ENCODE measurements around the gene PRKG1.
"Not testable (repeated sequence)": the region's sequence is repeated elsewhere in the genome, so short reads cannot be mapped to it uniquely, and the experiment has no call there.

The PRKG1 gene

GRCh38 chr10:51985336-51985735 lies 911.0 kb downstream of the PRKG1 start:
- no peak for DNase-seq

DNA sequence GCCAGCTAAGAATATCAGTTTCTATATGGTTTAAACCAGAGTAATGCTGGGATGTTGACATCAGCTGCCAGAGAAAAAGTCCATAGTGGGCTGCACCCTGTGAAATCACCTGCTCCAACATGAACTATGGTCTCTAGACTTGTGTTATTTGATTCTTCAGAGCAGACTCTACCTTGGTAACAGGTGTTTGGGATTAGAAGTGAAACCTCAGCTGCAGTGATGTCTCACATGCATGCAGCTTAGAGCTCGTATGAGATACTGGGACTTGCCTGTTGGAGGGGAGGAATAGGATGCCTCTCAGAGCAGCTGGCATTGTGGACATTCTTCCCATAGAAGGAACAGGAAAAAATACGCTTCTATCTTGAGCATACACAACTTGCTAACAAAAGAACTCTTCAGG lies 912.2 kb downstream of the PRKG1 start:
- no peak for DNase-seq

DNA sequence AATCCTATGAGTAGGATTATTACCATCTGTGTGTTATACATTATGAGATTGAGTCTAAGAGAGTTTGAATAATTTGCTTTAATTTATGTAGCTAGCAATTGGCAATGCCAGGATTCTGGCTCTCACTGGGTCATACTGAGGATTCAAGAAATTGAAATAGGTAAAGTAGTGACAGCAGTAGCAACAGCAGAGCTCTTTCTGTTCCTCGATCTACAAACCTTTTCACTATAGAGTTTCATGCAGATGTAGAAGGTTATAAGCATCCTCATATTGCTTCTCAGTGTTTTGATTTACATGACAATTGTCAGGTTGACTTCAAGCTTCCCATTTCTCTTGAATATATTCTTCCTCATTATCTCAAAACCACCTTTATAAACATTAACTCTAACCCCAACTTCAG lies 919.2 kb downstream of the PRKG1 start:
- DNase-seq: no peak

GRCh38 chr10:51999096-51999495 lies 924.8 kb downstream of the PRKG1 start:
- no peak for DNase-seq

- DNase-seq: peak; percentile 49
These were observed 930.2 kb downstream of the PRKG1 start for GRCh38 chr10:52004342-52004949.

DNA sequence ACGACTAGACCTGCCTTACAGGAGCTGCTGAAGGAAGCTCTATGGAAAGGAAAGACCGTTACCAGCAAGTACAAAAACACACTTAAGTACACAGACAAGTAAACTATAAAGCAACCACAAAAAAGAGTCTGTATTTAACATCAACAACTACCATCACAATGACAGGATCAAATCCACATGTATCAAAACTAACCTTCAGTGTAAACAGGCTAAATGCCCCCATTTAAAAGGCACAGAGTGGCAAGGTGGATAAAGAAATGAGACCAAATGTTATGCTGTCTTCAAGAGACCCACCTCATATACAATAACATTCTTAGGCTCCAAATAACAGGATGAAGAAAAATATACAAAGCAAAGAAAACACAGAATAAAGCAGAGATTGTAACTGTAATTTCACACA lies 932.8 kb downstream of the PRKG1 start:
- DNase-seq: no peak

GRCh38 chr10:52011118-52011517 lies 936.8 kb downstream of the PRKG1 start:
- DNase-seq: no peak

- DNase-seq: no peak
These were observed 944.8 kb downstream of the PRKG1 start for GRCh38 chr10:52019077-52019555.

DNA sequence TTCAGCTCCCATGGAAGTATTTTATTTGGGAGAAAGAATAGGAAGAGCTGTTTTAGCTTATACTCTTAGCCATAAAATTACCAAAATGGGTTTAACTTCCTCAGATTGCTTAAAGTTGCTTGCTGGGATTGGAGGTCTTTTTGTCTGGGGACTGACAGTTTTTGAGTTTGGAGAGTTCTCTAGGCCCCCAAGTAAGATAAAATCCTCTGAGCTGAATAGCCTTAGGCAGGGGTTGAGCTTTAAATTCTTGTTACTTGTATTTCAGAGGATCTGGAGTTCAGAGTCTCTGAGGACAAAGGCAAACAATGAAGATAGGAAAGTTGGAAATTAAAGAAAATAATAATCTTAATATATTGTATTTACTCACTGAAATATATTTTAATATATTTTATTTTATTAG lies 945.4 kb downstream of the PRKG1 start:
- no peak for DNase-seq

DNA sequence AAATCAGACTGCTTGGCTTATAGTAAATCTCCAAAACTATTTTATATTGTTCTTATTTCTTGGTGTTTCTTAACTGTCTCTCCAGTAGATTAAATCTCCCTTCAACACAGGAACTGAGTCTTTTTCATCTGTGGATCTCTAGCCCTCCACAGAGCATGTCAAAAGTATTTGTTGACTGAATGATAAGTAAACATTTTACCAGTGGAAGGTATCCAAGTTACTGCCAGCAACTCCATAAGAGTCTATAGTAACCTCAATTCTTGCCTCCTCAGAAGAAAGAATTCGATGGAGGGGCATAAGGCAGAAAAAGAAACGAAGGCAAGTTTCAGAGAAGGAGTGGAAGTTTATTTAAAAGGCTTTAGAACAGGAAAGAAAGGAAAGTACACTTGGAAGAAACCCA lies 945.9 kb downstream of the PRKG1 start:
- DNase-seq: no peak

- no peak for DNase-seq
These were observed 946.4 kb downstream of the PRKG1 start for GRCh38 chr10:52020702-52021101.

GRCh38 chr10:52027055-52027705 lies 952.9 kb downstream of the PRKG1 start:
- DNase-seq: no peak

DNA sequence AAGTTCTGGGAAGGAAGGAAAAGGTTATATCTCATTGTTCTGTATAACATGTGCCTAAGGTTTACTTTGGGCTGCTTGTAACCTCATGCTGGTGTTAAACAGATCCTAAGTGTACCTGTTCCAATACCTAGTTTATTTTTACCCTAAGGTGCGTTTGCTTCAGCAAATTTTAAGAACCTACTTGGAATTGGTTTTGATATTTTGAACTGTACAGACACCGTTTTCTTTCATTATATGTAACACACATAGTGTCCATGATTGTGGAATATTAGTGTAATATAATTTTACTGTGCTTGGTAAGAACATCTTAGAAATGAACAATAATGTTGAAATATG lies 954.2 kb downstream of the PRKG1 start:
- DNase-seq: no peak

GRCh38 chr10:52029628-52030027 lies 955.3 kb downstream of the PRKG1 start:
- no peak for DNase-seq

DNA sequence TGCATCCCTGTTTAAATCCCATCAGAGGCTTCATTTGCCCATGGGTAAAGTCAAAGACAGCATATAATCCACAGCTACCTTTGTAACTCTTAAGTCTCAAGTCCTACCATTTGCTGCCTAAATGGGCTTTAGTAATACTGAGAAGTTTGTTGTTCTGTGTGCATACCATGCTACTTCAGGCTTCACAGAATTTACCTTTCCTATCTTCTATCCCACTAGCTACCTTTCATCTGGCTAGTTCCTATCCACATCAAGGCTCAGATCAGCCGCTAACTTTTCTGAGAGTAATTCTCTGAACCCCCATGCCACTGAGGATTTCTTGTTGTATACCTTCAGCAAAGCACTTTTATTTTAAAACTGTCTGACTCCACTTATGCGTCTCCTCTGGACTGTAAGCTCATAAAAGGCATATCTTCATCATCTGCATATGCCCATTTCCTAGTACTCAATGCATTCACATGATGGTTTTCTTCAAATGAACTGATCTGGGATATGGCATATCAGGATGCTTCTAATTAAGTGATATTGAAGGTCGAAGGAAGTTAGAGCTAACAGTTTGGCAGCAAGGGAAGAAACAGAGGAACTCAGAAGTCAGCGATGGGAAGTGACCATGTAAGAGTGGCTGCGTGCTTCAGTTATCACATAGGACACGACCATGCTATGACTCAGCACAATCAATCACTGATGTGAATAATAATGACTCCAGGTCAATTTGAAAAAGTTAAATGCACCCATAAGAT lies 955.9 kb downstream of the PRKG1 start:
- DNase-seq: no peak

- DNase-seq: no peak
These were observed 956.7 kb downstream of the PRKG1 start for GRCh38 chr10:52030975-52031374.

DNA sequence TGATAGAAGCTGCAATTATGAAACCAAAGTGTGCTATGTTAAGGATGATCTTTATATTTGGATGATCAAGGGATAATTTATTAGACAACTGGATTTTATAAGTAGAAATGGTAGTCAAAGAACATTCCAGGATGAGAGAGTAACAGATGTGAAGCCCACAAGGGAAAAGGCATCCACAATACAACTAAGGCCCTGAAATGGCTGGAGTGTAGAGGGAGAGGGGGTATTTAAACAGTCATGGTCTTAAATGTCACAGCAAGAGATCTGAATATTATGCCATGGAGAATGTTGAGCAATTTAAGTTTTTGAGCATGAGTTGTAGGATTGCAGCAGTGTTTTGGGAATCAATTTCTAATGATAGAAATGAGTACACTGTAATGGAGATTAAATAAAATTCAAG lies 957.5 kb downstream of the PRKG1 start:
- DNase-seq: no peak

DNA sequence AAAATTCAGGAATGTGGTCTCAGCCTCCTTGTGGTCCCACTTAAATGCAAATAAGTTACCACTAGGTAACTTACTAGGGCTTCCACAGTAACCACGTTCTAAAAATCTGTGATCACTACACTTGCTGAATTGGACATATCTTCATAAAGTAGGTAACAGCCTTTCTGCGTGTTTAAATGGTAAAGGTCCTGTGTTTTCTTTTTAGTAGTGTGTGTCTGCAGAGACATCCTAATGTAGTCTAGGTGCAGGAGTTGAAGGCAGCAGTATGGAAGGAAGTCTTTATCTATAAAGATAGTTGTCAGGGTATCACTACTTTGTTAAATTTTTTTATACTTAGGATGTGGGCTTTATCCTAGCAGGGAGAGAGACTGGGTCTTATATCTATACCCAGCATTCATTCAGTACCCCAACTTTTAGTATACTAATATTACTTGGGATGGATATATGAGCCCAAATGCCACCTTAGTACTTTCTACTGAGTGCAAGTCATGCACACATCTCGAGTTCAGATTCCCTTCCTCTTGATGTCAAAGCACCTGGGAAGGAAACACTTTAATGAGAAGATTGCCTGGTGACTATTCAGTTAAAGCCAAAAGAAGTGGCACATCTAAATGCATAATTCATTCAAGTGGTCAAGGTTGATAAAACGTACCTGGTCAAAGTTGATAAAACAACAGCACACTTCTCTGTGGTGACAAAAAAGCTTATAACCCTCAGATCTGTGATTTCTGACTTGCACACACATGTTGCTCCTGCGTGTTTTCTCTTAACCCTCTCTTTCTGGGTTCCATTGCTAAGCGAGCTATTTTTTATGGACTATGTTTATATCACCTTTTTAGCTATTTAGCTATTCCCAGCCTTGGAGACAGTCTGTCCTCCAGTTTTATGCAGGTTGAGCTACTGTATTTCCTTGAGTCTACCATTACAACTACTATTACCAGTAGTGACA lies 958.7 kb downstream of the PRKG1 start:
- no peak for DNase-seq

DNA sequence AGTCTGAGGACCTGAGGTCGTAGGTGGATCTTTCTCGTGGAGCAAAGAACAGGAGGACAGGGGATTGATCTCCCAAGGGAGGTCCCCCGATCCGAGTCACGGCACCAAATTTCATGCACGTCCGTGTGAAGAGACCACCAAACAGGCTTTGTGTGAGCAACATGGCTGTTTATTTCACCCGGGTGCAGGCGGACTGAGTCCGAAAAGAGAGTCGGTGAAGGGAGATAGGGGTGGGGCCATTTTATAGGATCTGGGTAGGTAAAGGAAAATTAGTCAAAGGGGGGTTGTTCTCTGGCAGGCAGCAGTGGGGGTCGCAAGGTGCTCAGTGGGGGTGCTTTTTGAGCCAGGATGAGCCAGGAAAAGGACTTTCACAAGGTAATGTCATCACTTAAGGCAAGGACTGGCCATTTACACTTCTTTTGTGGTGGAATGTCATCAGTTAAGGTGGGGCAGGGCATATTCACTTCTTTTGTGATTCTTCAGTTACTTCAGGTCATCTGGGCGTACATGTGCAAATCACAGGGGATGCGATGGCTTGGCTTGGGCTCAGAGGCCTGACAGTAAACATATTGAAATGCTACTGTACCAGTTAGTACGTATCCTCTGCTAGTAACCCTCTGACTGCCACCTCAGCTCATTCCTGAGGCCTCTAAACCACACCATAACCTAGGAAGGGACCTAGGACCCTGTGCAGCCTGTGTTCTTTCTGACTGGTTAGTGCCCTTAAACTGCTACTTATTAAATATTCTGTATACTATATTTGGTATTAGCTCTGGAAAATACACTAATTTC lies 964.9 kb downstream of the PRKG1 start:
- not testable (repeated sequence) for DNase-seq

GRCh38 chr10:52040486-52040885 lies 966.2 kb downstream of the PRKG1 start:
- DNase-seq: no peak

GRCh38 chr10:52043811-52044210 lies 969.5 kb downstream of the PRKG1 start:
- DNase-seq: no peak

GRCh38 chr10:52048051-52048450 lies 973.8 kb downstream of the PRKG1 start:
- DNase-seq: no peak
